ENCODE results near the gene CD80. TPM values are rescaled to one million over a fixed set of nuclear protein-coding genes. Genes with fewer than 3 reads are reported as not detected.
A peak's percentile ranks its signal among the peaks of the same experiment; 100 is the strongest.

CD80 gene
- total RNA-seq, 1 experiment from 2014 or later = not detected

GRCh38 chr3:119594066-119594465 lies 34.7 kb upstream of the CD80 start:
- peak overlapping the region; percentile 8 for H3K27ac Mint-ChIP-seq (ENCODE audit: low read depth, unreplicated experiment)
- H3K9me3 Mint-ChIP-seq (ENCODE audit: unreplicated experiment) = peaks cover 8% of the 10 kb centered on the region
- no peak overlapping the region for H3K4me3 Mint-ChIP-seq (ENCODE audit: unreplicated experiment)
- no peaks in the 10 kb centered on the region for H3K36me3 Mint-ChIP-seq (ENCODE audit: insufficient read depth, unreplicated experiment)
- DNase-seq (ENCODE audit: unreplicated experiment) = no peak
- intact Hi-C loops (cut with micrococcal nuclease) = no loop called here
- ChIA-PET CTCF (no interaction called here), POLR2A (no interaction called here)
- H3K27me3 Mint-ChIP-seq (ENCODE audit: insufficient read depth, unreplicated experiment) = peaks cover 11% of the 10 kb centered on the region
- no peaks in the 10 kb centered on the region for H3K4me1 Mint-ChIP-seq (ENCODE audit: insufficient read depth, unreplicated experiment)
- no TSS peak for BruUV-seq (replicated peaks)
- no peak for TF ChIP-seq CTCF (IDR thresholded peaks at IDR 0.05; ENCODE audit: unreplicated experiment)

GRCh38 chr3:119592861-119593260 lies 33.4 kb upstream of the CD80 start:
- intact Hi-C loops (cut with micrococcal nuclease) = no loop called here
- Mint-ChIP-seq H3K36me3 (ENCODE audit: insufficient read depth, unreplicated experiment) (no peaks in the 10 kb centered on the region), H3K4me1 (ENCODE audit: insufficient read depth, unreplicated experiment) (no peaks in the 10 kb centered on the region), H3K27ac (ENCODE audit: low read depth, unreplicated experiment) (no peak overlapping the region), H3K27me3 (ENCODE audit: insufficient read depth, unreplicated experiment) (peaks cover 12% of the 10 kb centered on the region), H3K9me3 (ENCODE audit: unreplicated experiment) (peaks cover 8% of the 10 kb centered on the region), H3K4me3 (ENCODE audit: unreplicated experiment) (no peak overlapping the region)
- no TSS peak for BruUV-seq (replicated peaks)
- ChIA-PET POLR2A (no interaction called here), CTCF (no interaction called here)
- DNase-seq (ENCODE audit: unreplicated experiment) = no peak
- no peak for TF ChIP-seq CTCF (IDR thresholded peaks at IDR 0.05; ENCODE audit: unreplicated experiment)

DNA sequence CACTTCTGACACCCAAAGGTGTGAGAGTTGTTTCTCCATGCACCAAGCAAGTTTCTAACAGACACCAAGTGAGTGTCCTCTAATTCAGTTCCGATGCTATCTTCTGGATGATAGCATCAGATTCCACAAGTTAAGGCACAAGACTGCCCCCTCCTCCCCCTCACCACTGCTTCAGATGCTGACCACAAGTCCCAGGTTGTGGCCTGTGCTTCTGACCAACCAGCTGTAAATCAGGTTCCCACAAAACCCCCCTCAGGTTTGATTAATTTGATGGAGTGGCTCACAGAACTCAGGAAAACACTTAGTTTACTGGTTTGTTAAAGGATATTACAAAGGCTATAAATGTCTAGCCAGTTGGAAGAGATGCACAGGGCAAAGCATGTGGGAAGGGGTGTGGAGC lies 31.3 kb upstream of the CD80 start:
- Mint-ChIP-seq H3K4me3 (ENCODE audit: unreplicated experiment) (no peak overlapping the region), H3K27me3 (ENCODE audit: insufficient read depth, unreplicated experiment) (peaks cover 12% of the 10 kb centered on the region), H3K9me3 (ENCODE audit: unreplicated experiment) (peaks cover 8% of the 10 kb centered on the region), H3K36me3 (ENCODE audit: insufficient read depth, unreplicated experiment) (no peaks in the 10 kb centered on the region), H3K27ac (ENCODE audit: low read depth, unreplicated experiment) (no peak overlapping the region), H3K4me1 (ENCODE audit: insufficient read depth, unreplicated experiment) (no peaks in the 10 kb centered on the region)
- no peak for TF ChIP-seq CTCF (IDR thresholded peaks at IDR 0.05; ENCODE audit: unreplicated experiment)
- DNase-seq (ENCODE audit: unreplicated experiment) = no peak
- POLR2A ChIA-PET = no interaction called here
- CTCF ChIA-PET = no interaction called here
- intact Hi-C loops (cut with micrococcal nuclease) = no loop called here
- BruUV-seq (replicated peaks) = no TSS peak

GRCh38 chr3:119589102-119589773 lies 29.8 kb upstream of the CD80 start:
- Mint-ChIP-seq H3K27me3 (ENCODE audit: insufficient read depth, unreplicated experiment) (peaks cover 12% of the 10 kb centered on the region), H3K27ac (ENCODE audit: low read depth, unreplicated experiment) (no peak overlapping the region), H3K4me1 (ENCODE audit: insufficient read depth, unreplicated experiment) (no peaks in the 10 kb centered on the region), H3K9me3 (ENCODE audit: unreplicated experiment) (peaks cover 8% of the 10 kb centered on the region), H3K4me3 (ENCODE audit: unreplicated experiment) (no peak overlapping the region), H3K36me3 (ENCODE audit: insufficient read depth, unreplicated experiment) (no peaks in the 10 kb centered on the region)
- BruUV-seq (replicated peaks) = no TSS peak
- TF ChIP-seq CTCF (IDR thresholded peaks at IDR 0.05; ENCODE audit: unreplicated experiment) = no peak
- CTCF ChIA-PET = interaction anchor here (1.3 kb wide), 1 partner anchor 11 kb away, joined by 3 read pairs; no protein-coding TSS in a partner anchor
- POLR2A ChIA-PET = no interaction called here
- intact Hi-C loops (cut with micrococcal nuclease) = no loop called here
- no peak for DNase-seq (ENCODE audit: unreplicated experiment)

All from MCF 10A (cell line).